Measurements from ENCODE around the gene CTSC. TPM values are rescaled to one million over a fixed set of nuclear protein-coding genes. Genes with fewer than 3 reads are reported as not detected.

Gene CTSC
- total RNA-seq, 3 donors from 2014 or later (not counting 1 experiment from before 2014, with no cell fraction given): 182 to 275 (median 227) TPM

- Mint-ChIP-seq H3K4me1 (peaks cover 37 to 49% of the 10 kb centered on the region in 2 donors), H3K27ac (peak overlapping the region; percentile 93 to 99), H3K4me3 (no peak overlapping the region), H3K36me3 (peaks cover 21% of the 10 kb centered on the region), H3K27me3 (ENCODE audit: low read depth in 2 of 2) (no peaks in the 10 kb centered on the region), H3K9me3 (no peaks in the 10 kb centered on the region)
- Histone ChIP-seq H3K4me1 (ENCODE audit: control insufficient read depth, insufficient read depth, low read length) (no peaks in the 10 kb centered on the region), H3K27ac (ENCODE audit: low read length) (no peak overlapping the region), H3K27me3 (ENCODE audit: control insufficient read depth, insufficient read depth, low read length) (no peaks in the 10 kb centered on the region), H3K9me3 (ENCODE audit: control insufficient read depth, insufficient read depth, low read length) (no peaks in the 10 kb centered on the region), H3K36me3 (ENCODE audit: control insufficient read depth, insufficient read depth, low read length) (peaks cover 87% of the 10 kb centered on the region), H3K4me3 (ENCODE audit: low read length) (no peak overlapping the region)
- ATAC-seq (no peak), DNase-seq (no peak)
- intact Hi-C loops (cut with micrococcal nuclease): no loop called here
- 100% methylated on average over 3 of the region's 3 CpGs for WGBS (ENCODE audit: insufficient coverage)
- TF ChIP-seq CTCF (IDR thresholded peaks at IDR 0.05): no peak
Measured at GRCh38 chr11:88293931-88294330, 43.6 kb downstream of the CTSC start.

GRCh38 chr11:88292171-88292843 lies 45.2 kb downstream of the CTSC start:
- DNase-seq (peak in 1 of 2 donors; percentile 5), ATAC-seq (no peak)
- no peaks in the 10 kb centered on the region for H3K27me3 Mint-ChIP-seq (ENCODE audit: low read depth in 2 of 2)
- Histone ChIP-seq H3K36me3 (ENCODE audit: control insufficient read depth, insufficient read depth, low read length) (peaks cover 87% of the 10 kb centered on the region), H3K4me1 (ENCODE audit: control insufficient read depth, insufficient read depth, low read length) (no peaks in the 10 kb centered on the region), H3K9me3 (ENCODE audit: control insufficient read depth, insufficient read depth, low read length) (no peaks in the 10 kb centered on the region), H3K27me3 (ENCODE audit: control insufficient read depth, insufficient read depth, low read length) (no peaks in the 10 kb centered on the region), H3K4me3 (ENCODE audit: low read length) (no peak overlapping the region), H3K27ac (ENCODE audit: low read length) (no peak overlapping the region)
- no peak for TF ChIP-seq CTCF (IDR thresholded peaks at IDR 0.05)
- H3K4me3 Mint-ChIP-seq: no peak overlapping the region
- H3K4me1 Mint-ChIP-seq: peaks cover 30 to 43% of the 10 kb centered on the region in 2 donors
- 95% methylated on average over 3 of the region's 3 CpGs for WGBS (ENCODE audit: insufficient coverage)
- H3K27ac Mint-ChIP-seq: peak overlapping the region; percentile 54 to 99
- intact Hi-C loops (cut with micrococcal nuclease): no loop called here
- H3K36me3 Mint-ChIP-seq: peaks cover 27% of the 10 kb centered on the region
- no peaks in the 10 kb centered on the region for H3K9me3 Mint-ChIP-seq

GRCh38 chr11:88288560-88288959 lies 49.0 kb downstream of the CTSC start:
- H3K27me3 ChIP-seq (ENCODE audit: control insufficient read depth, insufficient read depth, low read length): no peaks in the 10 kb centered on the region

More at GRCh38 chr11:88288560-88288959, 49.0 kb downstream of the CTSC start:
- Mint-ChIP-seq H3K27me3 (ENCODE audit: low read depth in 2 of 2) (no peaks in the 10 kb centered on the region), H3K36me3 (peaks cover 25% of the 10 kb centered on the region), H3K27ac (peak overlapping the region; percentile 9 to 19), H3K9me3 (no peaks in the 10 kb centered on the region), H3K4me1 (peaks cover 21 to 46% of the 10 kb centered on the region in 2 donors), H3K4me3 (no peak overlapping the region)
- ATAC-seq (no peak), DNase-seq (no peak)
- TF ChIP-seq CTCF (IDR thresholded peaks at IDR 0.05): no peak
- H3K4me1 ChIP-seq (ENCODE audit: control insufficient read depth, insufficient read depth, low read length): no peaks in the 10 kb centered on the region
- H3K36me3 ChIP-seq (ENCODE audit: control insufficient read depth, insufficient read depth, low read length): peaks cover 60% of the 10 kb centered on the region
- WGBS (ENCODE audit: insufficient coverage): 100% methylated on average over 1 of the region's 1 CpG
- H3K4me3 ChIP-seq (ENCODE audit: low read length): no peak overlapping the region
- H3K9me3 ChIP-seq (ENCODE audit: control insufficient read depth, insufficient read depth, low read length): no peaks in the 10 kb centered on the region
- intact Hi-C loops (cut with micrococcal nuclease): no loop called here
- H3K27ac ChIP-seq (ENCODE audit: low read length): no peak overlapping the region

Data from natural killer cell (primary cell).